Peyer's patch (tissue), 4 donors: ENCODE results near the gene MAML1. TPM values are rescaled to one million over a fixed set of nuclear protein-coding genes. Genes with fewer than 3 reads are reported as not detected.
A peak's percentile ranks its signal among the peaks of the same experiment; 100 is the strongest.

Experiments used
- DNase-seq, 3 donors: peaks; one replicate each; pipeline ENCODE4 v3.0.0-alpha.2; 2017 to 2019
- H3K27ac ChIP-seq, 4 donors: fragments of 200-600 bp; sonication (generic); one replicate each; pipeline ENCODE4 v1.5.1; 2016 to 2019
- H3K27me3 ChIP-seq, 2 donors: fragments of 200-600 bp; sonication (generic); one replicate each; pipeline ENCODE4 v1.5.1; 2019
- H3K36me3 ChIP-seq, 3 donors: fragments of 200-600 bp; sonication (generic); one replicate each; pipeline ENCODE4 v1.5.1; 2016 to 2019
- H3K4me1 ChIP-seq, 4 donors: fragments of 200-600 bp; sonication (generic); one replicate each; pipeline ENCODE4 v1.5.1; 2016 to 2019
- H3K4me3 ChIP-seq, 4 donors: fragments of 200-600 bp; sonication (generic); 1 replicate in 3 of 4; 2 replicates in 1 of 4; pipeline ENCODE4 v1.5.1; 2016 to 2019; ENCODE audit warnings: mild to moderate bottlenecking in 1 of 4
- H3K9me3 ChIP-seq, 4 donors: fragments of 200-600 bp; sonication (generic); one replicate each; pipeline ENCODE4 v1.5.1; 2016 to 2019; ENCODE audit warnings: mild to moderate bottlenecking in 1 of 4
- POLR2A ChIP-seq, 2 donors: fragments of 450-650 bp; IDR thresholded peaks; one replicate each; pipeline ENCODE4 v1.5.1; 2017; ENCODE audit warnings: antibody characterized with exemption in 2 of 2, mild to moderate bottlenecking in 2 of 2, moderate library complexity in 2 of 2
- total RNA-seq, 4 donors: library from RNA; depleted of rRNA; stranded (reverse); fragments of >200 nt; gene quantifications; one replicate each; pipeline ENCODE4 v1.1.0, GENCODE V29; 2016
- TF ChIP-seq, protein P1 (sequence below), 6 experiments: fragments of 450-650 bp in 4 of 6; fragments of 200-600 bp in 2 of 6; sonication (generic) in 1 of 6; IDR thresholded peaks; one replicate each; pipeline ENCODE4 v1.5.1; 2017 to 2019; ENCODE audit warnings: antibody characterized with exemption in 6 of 6, mild to moderate bottlenecking in 3 of 6, moderate library complexity in 1 of 6

The MAML1 gene
- total RNA-seq, 4 donors from 2014 or later: 29.6 to 43.1 (median 37.3) TPM

DNA sequence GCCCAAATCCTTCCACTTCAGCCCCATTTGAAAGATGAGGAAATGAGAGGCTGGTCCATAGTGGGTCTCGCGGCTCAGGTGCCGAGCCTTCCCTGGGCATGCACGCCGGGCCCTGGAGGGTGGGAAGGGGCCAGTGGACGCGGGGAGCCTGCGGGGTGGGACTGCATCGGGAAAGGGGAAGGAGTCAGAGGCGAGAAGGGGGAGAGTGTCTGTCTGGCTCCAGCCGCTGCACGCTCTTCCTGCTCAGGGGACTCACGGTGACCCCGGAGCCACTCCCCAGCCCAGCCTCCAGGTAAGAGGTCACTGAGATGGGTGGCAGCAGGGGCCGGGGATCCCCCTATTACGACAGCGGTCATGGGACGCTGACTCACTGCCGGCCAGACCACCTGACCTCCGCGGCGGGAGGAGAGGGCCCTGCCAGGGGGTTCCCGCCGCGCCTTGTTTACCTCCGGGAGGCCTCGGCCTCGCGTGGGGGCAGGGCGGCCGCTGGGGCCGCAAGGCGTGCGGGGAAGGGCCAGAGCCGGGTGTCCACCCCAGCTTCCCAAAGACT lies 86.2 kb downstream of the MAML1 start:
- peaks cover 0 to 18% (median 0%) of the 10 kb centered on the region in 3 donors for H3K36me3 ChIP-seq
- H3K4me3 ChIP-seq: peak overlapping the region; percentile 37 to 84 (median 66)
- no peaks in the 10 kb centered on the region for H3K27me3 ChIP-seq
- peaks cover 7 to 58% (median 32%) of the 10 kb centered on the region in 4 donors for H3K4me1 ChIP-seq
- peak; percentile 10 to 72 for TF ChIP-seq POLR2A (IDR thresholded peaks at IDR 0.05)
- TF ChIP-seq, protein P1, sequence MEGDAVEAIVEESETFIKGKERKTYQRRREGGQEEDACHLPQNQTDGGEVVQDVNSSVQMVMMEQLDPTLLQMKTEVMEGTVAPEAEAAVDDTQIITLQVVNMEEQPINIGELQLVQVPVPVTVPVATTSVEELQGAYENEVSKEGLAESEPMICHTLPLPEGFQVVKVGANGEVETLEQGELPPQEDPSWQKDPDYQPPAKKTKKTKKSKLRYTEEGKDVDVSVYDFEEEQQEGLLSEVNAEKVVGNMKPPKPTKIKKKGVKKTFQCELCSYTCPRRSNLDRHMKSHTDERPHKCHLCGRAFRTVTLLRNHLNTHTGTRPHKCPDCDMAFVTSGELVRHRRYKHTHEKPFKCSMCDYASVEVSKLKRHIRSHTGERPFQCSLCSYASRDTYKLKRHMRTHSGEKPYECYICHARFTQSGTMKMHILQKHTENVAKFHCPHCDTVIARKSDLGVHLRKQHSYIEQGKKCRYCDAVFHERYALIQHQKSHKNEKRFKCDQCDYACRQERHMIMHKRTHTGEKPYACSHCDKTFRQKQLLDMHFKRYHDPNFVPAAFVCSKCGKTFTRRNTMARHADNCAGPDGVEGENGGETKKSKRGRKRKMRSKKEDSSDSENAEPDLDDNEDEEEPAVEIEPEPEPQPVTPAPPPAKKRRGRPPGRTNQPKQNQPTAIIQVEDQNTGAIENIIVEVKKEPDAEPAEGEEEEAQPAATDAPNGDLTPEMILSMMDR (IDR thresholded peaks at IDR 0.05): no peak
- H3K9me3 ChIP-seq: no peaks in the 10 kb centered on the region
- peak overlapping the region; percentile 93 to 100 (median 96) for H3K27ac ChIP-seq
- DNase-seq: peak; percentile 94 to 98 (median 98)

GRCh38 chr5:179819296-179820126 lies 86.9 kb downstream of the MAML1 start:
- Histone ChIP-seq H3K9me3 (no peaks in the 10 kb centered on the region), H3K27me3 (no peaks in the 10 kb centered on the region), H3K4me1 (peaks cover 7 to 65% (median 32%) of the 10 kb centered on the region in 4 donors), H3K36me3 (peaks cover 0 to 25% (median 0%) of the 10 kb centered on the region in 3 donors), H3K4me3 (peak overlapping the region; percentile 77 to 96 (median 84)), H3K27ac (peak overlapping the region; percentile 93 to 100 (median 96))
- DNase-seq: peak; percentile 70 to 86 (median 82)
- TF ChIP-seq, protein P1 (IDR thresholded peaks at IDR 0.05): no peak
- TF ChIP-seq POLR2A (IDR thresholded peaks at IDR 0.05): no peak

GRCh38 chr5:179820127-179820482 lies 87.5 kb downstream of the MAML1 start:
- Histone ChIP-seq H3K4me1 (peaks cover 7 to 71% (median 32%) of the 10 kb centered on the region in 4 donors), H3K27ac (peak overlapping the region; percentile 93 to 100 (median 96)), H3K36me3 (peaks cover 0 to 31% (median 0%) of the 10 kb centered on the region in 3 donors), H3K4me3 (peak overlapping the region; percentile 77 to 96 (median 84)), H3K9me3 (no peaks in the 10 kb centered on the region), H3K27me3 (no peaks in the 10 kb centered on the region)
- TF ChIP-seq POLR2A (IDR thresholded peaks at IDR 0.05): no peak
- TF ChIP-seq, protein P1 (IDR thresholded peaks at IDR 0.05): no peak
- DNase-seq: no peak

- peak; percentile 99 for TF ChIP-seq POLR2A (IDR thresholded peaks at IDR 0.05)
- TF ChIP-seq, protein P1 (IDR thresholded peaks at IDR 0.05): peak in 4 of 6 experiments; percentile 20 to 45 (median 38)
- Histone ChIP-seq H3K27ac (peak within 1 kb of the TSS; percentile 93 to 100 (median 96)), H3K27me3 (no peaks in the 10 kb centered on the region), H3K4me3 (peak within 1 kb of the TSS; percentile 77 to 96 (median 84)), H3K9me3 (no peaks in the 10 kb centered on the region), H3K4me1 (peaks cover 7 to 77% (median 32%) of the 10 kb centered on the region in 4 donors), H3K36me3 (peaks cover 0 to 37% (median 0%) of the 10 kb centered on the region in 3 donors)
- DNase-seq: peak; percentile 75 to 92 (median 91)
These were observed 88.1 kb downstream of the MAML1 start, which contains the start of gene SQSTM1 for GRCh38 chr5:179820483-179821297. Gene SQSTM1, plus strand, starts transcription at chr5:179820905. Its CDS starts 32 bp downstream, at chr5:179820937.
